MM.1S (cell line): ENCODE results near the gene MAGEA10.

Experiments used
- DNase-seq: peaks from one replicate; pipeline ENCODE4 v3.0.0-alpha.2; 2015
- H2AFZ ChIP-seq: fragments of 300-600 bp; sonication (generic); 2 replicates; pipeline ENCODE4 v1.6.0; 2016; ENCODE audit warnings: antibody characterized with exemption, low read length
- H3F3A ChIP-seq: fragments of 300-600 bp; sonication (generic); 2 replicates; pipeline ENCODE4 v1.6.1; 2016; ENCODE audit warnings: mild to moderate bottlenecking, antibody characterized with exemption, low read length, moderate library complexity, mixed read lengths; ENCODE audit not compliant: insufficient read depth
- H3K27ac ChIP-seq: fragments of 300-600 bp; sonication (generic); 2 replicates; pipeline ENCODE4 v1.5.1; 2016; ENCODE audit warnings: mild to moderate bottlenecking, low read length
- H3K27me3 ChIP-seq: fragments of 300-600 bp; sonication (generic); replicated peaks from 2 replicates; pipeline ENCODE4 v1.6.0; 2016; ENCODE audit warnings: low read length; ENCODE audit not compliant: insufficient read depth
- H3K36me3 ChIP-seq: fragments of 300-600 bp; sonication (generic); replicated peaks from 2 replicates; pipeline ENCODE4 v1.6.1; 2016; ENCODE audit warnings: mild to moderate bottlenecking, low read length, mixed read lengths; ENCODE audit not compliant: insufficient read depth
- H3K4me1 ChIP-seq: fragments of 300-600 bp; sonication (generic); 2 replicates; pipeline ENCODE4 v1.6.1; 2016; ENCODE audit warnings: low read length, mixed read lengths
- H3K4me2 ChIP-seq: fragments of 300-600 bp; sonication (generic); 2 replicates; pipeline ENCODE4 v1.6.0; 2016; ENCODE audit warnings: low read depth, low read length
- H3K4me3 ChIP-seq: fragments of 300-600 bp; sonication (generic); 2 replicates; pipeline ENCODE4 v1.5.1; 2016; ENCODE audit warnings: low read length, mixed read lengths
- H3K79me2 ChIP-seq: fragments of 300-600 bp; sonication (generic); 2 replicates; pipeline ENCODE4 v1.6.1; 2016; ENCODE audit warnings: mixed run types, low read length, mixed read lengths
- H3K9ac ChIP-seq: fragments of 300-600 bp; sonication (generic); 2 replicates; pipeline ENCODE4 v1.6.1; 2016; ENCODE audit warnings: low read length, mixed read lengths
- H3K9me2 ChIP-seq: fragments of 300-600 bp; sonication (generic); replicated peaks from 2 replicates; pipeline ENCODE4 v1.6.1; 2016; ENCODE audit warnings: mild to moderate bottlenecking, low read length, mixed read lengths; ENCODE audit not compliant: insufficient read depth
- H3K9me3 ChIP-seq: fragments of 300-600 bp; sonication (generic); replicated peaks from 2 replicates; pipeline ENCODE4 v1.6.1; 2016; ENCODE audit warnings: mild to moderate bottlenecking, low read length, mixed read lengths; ENCODE audit not compliant: insufficient read depth
- H4K20me1 ChIP-seq: fragments of 300-600 bp; sonication (generic); 2 replicates; pipeline ENCODE4 v1.6.1; 2016; ENCODE audit warnings: mild to moderate bottlenecking, low read length, moderate library complexity, mixed read lengths; ENCODE audit not compliant: insufficient read depth
- CTCF ChIP-seq: fragments of 300-600 bp; sonication (generic); IDR thresholded peaks from 2 replicates; pipeline ENCODE4 v1.5.1; 2016; ENCODE audit warnings: antibody characterized with exemption, low read length, mixed read lengths
- EZH2 ChIP-seq: fragments of 300-600 bp; sonication (generic); optimal IDR thresholded peaks from 2 replicates; pipeline ENCODE3; 2017; ENCODE audit warnings: low read depth, mild to moderate bottlenecking, antibody characterized with exemption, low read length, mixed read lengths
- EZH2phosphoT487 ChIP-seq: fragments of 300-600 bp; sonication (generic); IDR thresholded peaks from 2 replicates; pipeline ENCODE4 v1.6.1; 2018; ENCODE audit warnings: antibody characterized with exemption, low read length

The MAGEA10 gene

GRCh38 chrX:152154050-152154449 is 15.7 kb upstream of the MAGEA10 start:
- H3K9me2 ChIP-seq: no peaks in the 10 kb centered on the region
- H2AFZ ChIP-seq: no peak overlapping the region
- TF ChIP-seq CTCF (no peak), EZH2 (no peak), EZH2phosphoT487 (no peak)
- H3K9ac ChIP-seq: no peak overlapping the region
- H3K4me2 ChIP-seq: no peak overlapping the region
- no peak overlapping the region for H3K27ac ChIP-seq
- no peaks in the 10 kb centered on the region for H3K36me3 ChIP-seq
- H3K27me3 ChIP-seq: no peaks in the 10 kb centered on the region
- H3K4me3 ChIP-seq: no peak overlapping the region
- H3K79me2 ChIP-seq: no peaks in the 10 kb centered on the region
- no peaks in the 10 kb centered on the region for H3K9me3 ChIP-seq
- no peaks in the 10 kb centered on the region for H3F3A ChIP-seq
- no peak for DNase-seq
- no peaks in the 10 kb centered on the region for H3K4me1 ChIP-seq
- H4K20me1 ChIP-seq: no peaks in the 10 kb centered on the region

DNA sequence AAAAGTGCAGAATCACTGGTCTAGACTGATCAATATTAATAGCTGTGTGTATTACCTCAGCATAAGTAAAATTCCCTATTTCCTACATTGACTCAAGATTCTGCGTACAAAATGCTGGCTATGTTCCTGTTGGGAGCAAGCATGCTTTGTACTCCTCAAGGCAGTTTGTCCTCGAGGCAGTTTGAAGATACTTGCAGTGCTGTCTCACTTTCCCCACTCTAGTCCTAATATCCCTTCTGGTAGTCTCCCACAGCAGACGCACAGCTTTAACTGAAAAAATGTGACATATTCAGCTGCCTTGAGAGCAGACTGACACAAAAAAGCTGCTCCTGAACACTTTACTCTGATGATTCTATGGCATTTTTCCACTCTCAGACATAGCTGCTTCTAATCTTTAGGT is 12.9 kb upstream of the MAGEA10 start:
- H3K9ac ChIP-seq: no peak overlapping the region
- no peak for DNase-seq
- H3K9me3 ChIP-seq: no peaks in the 10 kb centered on the region
- H3K36me3 ChIP-seq: no peaks in the 10 kb centered on the region
- no peaks in the 10 kb centered on the region for H4K20me1 ChIP-seq
- no peak overlapping the region for H3K4me2 ChIP-seq
- H3K4me1 ChIP-seq: no peaks in the 10 kb centered on the region
- no peaks in the 10 kb centered on the region for H3F3A ChIP-seq
- no peaks in the 10 kb centered on the region for H3K9me2 ChIP-seq
- H3K27ac ChIP-seq: no peak overlapping the region
- no peak overlapping the region for H2AFZ ChIP-seq
- no peak for TF ChIP-seq EZH2
- no peak for TF ChIP-seq CTCF
- no peaks in the 10 kb centered on the region for H3K79me2 ChIP-seq
- no peaks in the 10 kb centered on the region for H3K27me3 ChIP-seq
- no peak overlapping the region for H3K4me3 ChIP-seq

DNA sequence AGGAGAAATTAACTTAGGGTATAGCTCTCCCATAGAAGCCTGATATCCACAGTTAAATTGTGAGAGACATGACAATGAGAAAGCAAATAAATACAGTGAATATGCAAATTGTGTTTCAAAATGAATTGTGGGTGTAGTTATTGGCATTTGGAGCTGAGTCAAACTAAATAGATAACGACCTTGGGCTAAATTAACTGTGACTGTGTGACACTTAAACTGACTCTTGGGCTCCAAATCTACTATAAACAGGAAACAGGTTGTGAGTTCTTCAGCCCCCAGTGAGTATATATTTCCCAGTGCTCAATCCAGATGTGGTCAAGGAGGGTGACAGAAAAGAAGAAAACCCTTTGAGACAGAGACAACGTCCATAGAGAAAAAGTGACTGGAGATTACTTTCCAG is 11.3 kb upstream of the MAGEA10 start:
- H3K4me3 ChIP-seq: no peak overlapping the region
- no peaks in the 10 kb centered on the region for H3K9me2 ChIP-seq
- no peak overlapping the region for H3K9ac ChIP-seq
- H3K4me2 ChIP-seq: no peak overlapping the region
- H3K27ac ChIP-seq: no peak overlapping the region
- H2AFZ ChIP-seq: no peak overlapping the region
- no peaks in the 10 kb centered on the region for H3K27me3 ChIP-seq
- TF ChIP-seq EZH2phosphoT487 (no peak), CTCF (no peak)
- no peak for DNase-seq
- H3K36me3 ChIP-seq: no peaks in the 10 kb centered on the region
- no peaks in the 10 kb centered on the region for H3K9me3 ChIP-seq
- no peaks in the 10 kb centered on the region for H3K79me2 ChIP-seq
- H3K4me1 ChIP-seq: no peaks in the 10 kb centered on the region
- no peaks in the 10 kb centered on the region for H4K20me1 ChIP-seq
- no peaks in the 10 kb centered on the region for H3F3A ChIP-seq

DNA sequence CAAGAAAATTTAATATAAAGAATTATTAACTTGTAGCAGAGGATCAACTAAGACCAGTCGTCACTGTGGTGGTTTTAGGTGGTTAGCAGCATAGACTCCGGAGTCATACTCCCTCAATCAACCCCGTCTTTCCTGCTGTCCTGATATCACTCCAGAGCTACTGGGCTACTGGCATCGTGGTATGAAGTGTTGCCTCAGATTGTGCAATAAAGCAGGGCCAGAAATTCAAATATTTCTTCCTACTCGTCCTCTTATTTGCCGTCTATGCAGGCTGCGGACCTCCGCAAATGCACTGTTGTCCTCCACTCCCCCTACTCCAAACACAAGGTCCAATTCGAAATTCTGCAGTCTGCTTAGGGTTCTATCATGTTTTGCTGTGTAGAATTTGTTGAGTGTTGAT is 1.2 kb upstream of the MAGEA10 start:
- Histone ChIP-seq H3F3A (no peaks in the 10 kb centered on the region), H3K9me2 (no peaks in the 10 kb centered on the region), H3K79me2 (no peaks in the 10 kb centered on the region), H3K4me2 (no peak overlapping the region), H3K27me3 (no peaks in the 10 kb centered on the region), H4K20me1 (no peaks in the 10 kb centered on the region), H3K36me3 (no peaks in the 10 kb centered on the region), H2AFZ (no peak overlapping the region), H3K9ac (no peak overlapping the region), H3K4me1 (no peaks in the 10 kb centered on the region), H3K4me3 (no peak overlapping the region), H3K9me3 (no peaks in the 10 kb centered on the region), H3K27ac (no peak overlapping the region)
- TF ChIP-seq EZH2phosphoT487: no peak
- DNase-seq: no peak
